ENCODE data around the gene RASA1. TPM values are rescaled to one million over a fixed set of nuclear protein-coding genes. Genes with fewer than 3 reads are reported as not detected.
"Not testable (repeated sequence)": the region's sequence is repeated elsewhere in the genome, so short reads cannot be mapped to it uniquely, and the experiment has no call there.

RASA1 gene
- total and polyA plus RNA-seq, 12 donors, result 8.7 to 32.7 (median 24.4) TPM

DNA sequence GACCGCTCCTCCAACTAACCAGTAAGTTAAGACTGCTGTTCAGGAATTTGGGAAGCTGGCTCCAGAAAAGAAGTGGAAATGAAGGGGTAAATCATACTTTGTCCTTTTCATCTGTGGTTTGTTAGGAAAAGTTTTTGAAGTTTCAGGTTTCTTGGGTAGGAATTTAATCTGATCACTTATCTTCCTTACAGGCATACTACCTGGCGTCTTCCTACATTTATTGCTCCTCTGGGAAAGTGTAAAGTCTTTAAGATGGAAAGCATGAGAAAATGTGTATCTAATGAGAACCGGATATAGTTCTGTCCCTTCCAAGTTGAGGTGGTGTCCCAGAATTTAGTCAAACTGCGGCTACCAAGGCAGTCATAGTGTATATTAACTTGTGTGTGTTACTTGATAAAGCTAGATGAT, 1.3 kb downstream of the RASA1 start:
- WGBS, 4 donors, result 4 to 10% (median 7%) methylated on average over 4 of the region's 4 CpGs
- Histone ChIP-seq H3K4me1 (replicated peaks in 1 of 2) (peaks cover 6 to 15% of the 10 kb centered on the region in 2 donors), H3K4me3 (peak overlapping the region in 3 of 4 donors; percentile 71 to 94 (median 86)), H3K36me3 (replicated peaks in 1 of 2) (no peaks in the 10 kb centered on the region), H3K27me3 (no peaks in the 10 kb centered on the region), H3K27ac (peak overlapping the region in 3 of 5 donors; percentile 86 to 89 (median 89)), H3K9me3 (replicated peaks in 1 of 3) (no peaks in the 10 kb centered on the region)
- no peak for DNase-seq
- TF ChIP-seq POLR2A (IDR thresholded peaks at IDR 0.05), result no peak
- TF ChIP-seq, protein P1, sequence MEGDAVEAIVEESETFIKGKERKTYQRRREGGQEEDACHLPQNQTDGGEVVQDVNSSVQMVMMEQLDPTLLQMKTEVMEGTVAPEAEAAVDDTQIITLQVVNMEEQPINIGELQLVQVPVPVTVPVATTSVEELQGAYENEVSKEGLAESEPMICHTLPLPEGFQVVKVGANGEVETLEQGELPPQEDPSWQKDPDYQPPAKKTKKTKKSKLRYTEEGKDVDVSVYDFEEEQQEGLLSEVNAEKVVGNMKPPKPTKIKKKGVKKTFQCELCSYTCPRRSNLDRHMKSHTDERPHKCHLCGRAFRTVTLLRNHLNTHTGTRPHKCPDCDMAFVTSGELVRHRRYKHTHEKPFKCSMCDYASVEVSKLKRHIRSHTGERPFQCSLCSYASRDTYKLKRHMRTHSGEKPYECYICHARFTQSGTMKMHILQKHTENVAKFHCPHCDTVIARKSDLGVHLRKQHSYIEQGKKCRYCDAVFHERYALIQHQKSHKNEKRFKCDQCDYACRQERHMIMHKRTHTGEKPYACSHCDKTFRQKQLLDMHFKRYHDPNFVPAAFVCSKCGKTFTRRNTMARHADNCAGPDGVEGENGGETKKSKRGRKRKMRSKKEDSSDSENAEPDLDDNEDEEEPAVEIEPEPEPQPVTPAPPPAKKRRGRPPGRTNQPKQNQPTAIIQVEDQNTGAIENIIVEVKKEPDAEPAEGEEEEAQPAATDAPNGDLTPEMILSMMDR (IDR thresholded peaks at IDR 0.05), result no peak
- intact Hi-C loops (cut with DNase I), result loop anchor here in 1 of 2 donors (10.0 kb wide), 1 partner anchor 136 kb away; no protein-coding TSS in a partner anchor

DNA sequence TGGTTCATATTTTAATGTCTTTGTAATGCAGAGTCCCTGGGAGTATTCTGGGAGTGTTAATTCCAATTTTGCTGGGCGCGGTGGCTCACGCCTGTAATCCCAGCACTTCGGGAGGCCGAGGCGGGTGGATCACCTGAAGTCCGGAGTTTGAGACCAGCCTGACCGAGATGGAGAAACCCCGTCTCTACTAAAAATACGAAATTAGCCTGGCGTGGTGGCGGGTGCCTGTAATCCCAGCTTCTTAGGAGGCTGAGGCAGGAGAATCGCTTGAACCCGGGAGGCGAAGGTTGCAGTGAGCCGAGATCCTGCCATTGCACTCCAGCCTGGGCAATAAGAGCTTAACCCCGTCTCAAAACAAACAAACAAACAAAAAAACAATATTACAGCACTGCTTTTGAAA, 3.2 kb downstream of the RASA1 start:
- intact Hi-C loops (cut with DNase I), result loop anchor here in 1 of 2 donors (10.0 kb wide), 1 partner anchor 124 kb away; no protein-coding TSS in a partner anchor
- H3K4me1 ChIP-seq (replicated peaks in 1 of 2), result peaks cover 6 to 15% of the 10 kb centered on the region in 2 donors
- WGBS, 4 donors, result 92 to 98% (median 97%) methylated on average over 17 of the region's 17 CpGs
- H3K9me3 ChIP-seq (replicated peaks in 1 of 3); DNase-seq; H3K4me3 ChIP-seq; H3K36me3 ChIP-seq (replicated peaks in 1 of 2); H3K27me3 ChIP-seq; H3K27ac ChIP-seq: not testable (repeated sequence)

DNA sequence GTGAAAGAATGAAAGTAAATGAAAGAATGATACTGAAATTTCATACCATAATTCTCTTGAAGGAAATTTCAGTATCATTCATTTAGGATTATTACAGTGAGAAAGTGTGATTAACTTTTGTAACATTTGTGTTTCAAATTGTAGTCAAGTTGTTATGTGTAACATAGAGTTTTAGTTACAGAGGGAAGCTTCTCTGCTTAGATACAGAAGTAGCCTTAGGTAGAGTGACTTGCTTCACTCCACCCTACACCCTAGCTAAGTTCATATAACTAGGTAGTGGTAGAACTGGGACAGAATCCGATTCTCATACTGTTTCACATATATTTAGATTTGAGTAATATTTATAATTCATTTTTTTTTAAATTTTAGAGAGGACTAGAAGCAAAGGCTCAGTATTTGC, 9.0 kb downstream of the RASA1 start:
- 79 to 100% (median 95%) methylated on average over 1 of the region's 1 CpG for WGBS, 4 donors
- TF ChIP-seq, protein P1 (IDR thresholded peaks at IDR 0.05), result no peak
- no peak for TF ChIP-seq POLR2A (IDR thresholded peaks at IDR 0.05)
- intact Hi-C loops (cut with DNase I), result loop anchor here in 1 of 2 donors (10.0 kb wide), 1 partner anchor 118 kb away; no protein-coding TSS in a partner anchor
- no peaks in the 10 kb centered on the region for H3K36me3 ChIP-seq (replicated peaks in 1 of 2)
- no peaks in the 10 kb centered on the region for H3K9me3 ChIP-seq (replicated peaks in 1 of 3)
- peaks cover 0 to 5% of the 10 kb centered on the region in 2 donors for H3K4me1 ChIP-seq (replicated peaks in 1 of 2)
- H3K27ac ChIP-seq, result no peak overlapping the region
- H3K4me3 ChIP-seq, result no peak overlapping the region
- DNase-seq, result no peak
- no peaks in the 10 kb centered on the region for H3K27me3 ChIP-seq

DNA sequence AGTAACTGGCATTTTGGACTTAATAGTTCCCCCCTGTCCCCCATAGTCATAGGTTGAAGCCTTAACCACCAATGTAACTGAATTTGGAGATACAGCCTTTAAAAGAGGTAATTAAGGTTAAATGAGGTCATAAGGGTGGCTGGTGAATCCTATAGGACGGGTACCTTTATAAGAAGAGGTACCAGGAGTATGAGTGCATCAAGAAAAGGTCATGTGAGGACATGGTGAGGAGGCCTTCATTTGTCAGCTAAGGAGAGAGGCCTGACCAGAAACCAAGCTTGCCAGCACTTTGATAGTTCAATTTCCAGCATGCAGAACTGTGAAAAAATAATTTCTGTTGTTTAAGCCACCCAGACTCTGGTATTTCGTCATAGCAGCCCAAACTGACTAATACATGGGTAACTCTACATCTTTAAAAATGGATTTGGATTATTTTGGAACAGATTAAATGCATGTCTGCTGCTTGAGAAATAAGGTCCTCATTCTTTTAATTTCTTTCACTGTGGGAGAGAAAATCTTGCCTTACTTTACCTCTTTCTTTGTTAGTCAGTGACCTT, 9.7 kb downstream of the RASA1 start:
- 88 to 92% (median 90%) methylated on average over 2 of the region's 2 CpGs for WGBS, 4 donors
- no peaks in the 10 kb centered on the region for H3K36me3 ChIP-seq (replicated peaks in 1 of 2)
- TF ChIP-seq, protein P1 (IDR thresholded peaks at IDR 0.05), result no peak
- no peak for TF ChIP-seq POLR2A (IDR thresholded peaks at IDR 0.05)
- no peaks in the 10 kb centered on the region for H3K9me3 ChIP-seq (replicated peaks in 1 of 3)
- peaks cover 0 to 5% of the 10 kb centered on the region in 2 donors for H3K4me1 ChIP-seq (replicated peaks in 1 of 2)
- no peak for DNase-seq
- intact Hi-C loops (cut with DNase I), result loop anchor here in 1 of 2 donors (10.0 kb wide), 1 partner anchor 117 kb away; no protein-coding TSS in a partner anchor
- H3K27me3 ChIP-seq, result no peaks in the 10 kb centered on the region
- no peak overlapping the region for H3K27ac ChIP-seq
- H3K4me3 ChIP-seq, result no peak overlapping the region
